ENCODE results near the gene ARHGAP6. TPM values are rescaled to one million over a fixed set of nuclear protein-coding genes. Genes with fewer than 3 reads are reported as not detected.
"Not testable (repeated sequence)": the region's sequence is repeated elsewhere in the genome, so short reads cannot be mapped to it uniquely, and the experiment has no call there.

The ARHGAP6 gene
- total RNA-seq, 3 donors from 2014 or later, result 10.1 to 32.6 (median 14.7) TPM

- no peaks in the 10 kb centered on the region for H3K9me3 ChIP-seq
- H3K27me3 ChIP-seq, result peaks cover 0 to 13% of the 10 kb centered on the region in 2 donors
- H3K4me3 ChIP-seq, result no peak overlapping the region
- no peak for DNase-seq (ENCODE audit: low spot score in 2 of 2)
- no peaks in the 10 kb centered on the region for H3K36me3 ChIP-seq
- peak overlapping the region in 1 of 2 donors; percentile 4 for H3K27ac ChIP-seq
- intact Hi-C loops (cut with DNase I; ENCODE audit: low total_unique reads), result no loop called here
- no peak for TF ChIP-seq CTCF (IDR thresholded peaks at IDR 0.05)
- no peaks in the 10 kb centered on the region for H3K4me1 ChIP-seq
Measured at GRCh38 chrX:11244636-11245035, 421.1 kb downstream of the ARHGAP6 start.

GRCh38 chrX:11242704-11243103, 423.0 kb downstream of the ARHGAP6 start:
- Histone ChIP-seq H3K9me3 (no peaks in the 10 kb centered on the region), H3K4me1 (no peaks in the 10 kb centered on the region), H3K4me3 (no peak overlapping the region), H3K36me3 (no peaks in the 10 kb centered on the region), H3K27ac (no peak overlapping the region), H3K27me3 (peaks cover 0 to 23% of the 10 kb centered on the region in 2 donors)
- DNase-seq (ENCODE audit: low spot score in 2 of 2), result no peak
- TF ChIP-seq CTCF (IDR thresholded peaks at IDR 0.05), result no peak
- no peak for TF ChIP-seq POLR2AphosphoS5 (IDR thresholded peaks at IDR 0.05)
- TF ChIP-seq POLR2A (IDR thresholded peaks at IDR 0.05), result no peak
- intact Hi-C loops (cut with DNase I; ENCODE audit: low total_unique reads), result no loop called here

- Histone ChIP-seq H3K4me1 (no peaks in the 10 kb centered on the region), H3K4me3 (no peak overlapping the region), H3K27ac (no peak overlapping the region), H3K27me3 (peaks cover 0 to 30% of the 10 kb centered on the region in 2 donors), H3K36me3 (no peaks in the 10 kb centered on the region), H3K9me3 (no peaks in the 10 kb centered on the region)
- intact Hi-C loops (cut with DNase I; ENCODE audit: low total_unique reads), result no loop called here
- TF ChIP-seq CTCF (IDR thresholded peaks at IDR 0.05) (no peak), POLR2AphosphoS5 (IDR thresholded peaks at IDR 0.05) (no peak), POLR2A (IDR thresholded peaks at IDR 0.05) (no peak)
- DNase-seq (ENCODE audit: low spot score in 2 of 2), result no peak
Measured at GRCh38 chrX:11241720-11242119, 424.0 kb downstream of the ARHGAP6 start.

- H3K4me1 ChIP-seq, result no peaks in the 10 kb centered on the region
- no peaks in the 10 kb centered on the region for H3K9me3 ChIP-seq
- no peaks in the 10 kb centered on the region for H3K36me3 ChIP-seq
- peaks cover 0 to 40% of the 10 kb centered on the region in 2 donors for H3K27me3 ChIP-seq
- intact Hi-C loops (cut with DNase I; ENCODE audit: low total_unique reads), result no loop called here
- TF ChIP-seq POLR2A (IDR thresholded peaks at IDR 0.05), result no peak
- TF ChIP-seq POLR2AphosphoS5 (IDR thresholded peaks at IDR 0.05), result no peak
- no peak overlapping the region for H3K4me3 ChIP-seq
- no peak for DNase-seq (ENCODE audit: low spot score in 2 of 2)
- no peak overlapping the region for H3K27ac ChIP-seq
Measured at GRCh38 chrX:11239230-11239629, 426.5 kb downstream of the ARHGAP6 start.

- H3K4me1 ChIP-seq; H3K9me3 ChIP-seq; H3K27ac ChIP-seq; intact Hi-C loops (cut with DNase I; ENCODE audit: low total_unique reads); DNase-seq (ENCODE audit: low spot score in 2 of 2); H3K36me3 ChIP-seq; H3K4me3 ChIP-seq: not testable (repeated sequence)
- peaks cover 0 to 41% of the 10 kb centered on the region in 2 donors for H3K27me3 ChIP-seq
Measured at GRCh38 chrX:11235377-11235776, 430.3 kb downstream of the ARHGAP6 start.

GRCh38 chrX:11215191-11215921, 450.4 kb downstream of the ARHGAP6 start:
- no peak for DNase-seq (ENCODE audit: low spot score in 2 of 2)
- intact Hi-C loops (cut with DNase I; ENCODE audit: low total_unique reads), result no loop called here
- no peak overlapping the region for H3K4me3 ChIP-seq
- H3K36me3 ChIP-seq, result no peaks in the 10 kb centered on the region
- H3K27ac ChIP-seq, result no peak overlapping the region
- no peak for TF ChIP-seq POLR2A (IDR thresholded peaks at IDR 0.05)
- no peaks in the 10 kb centered on the region for H3K4me1 ChIP-seq
- peaks cover 0 to 7% of the 10 kb centered on the region in 2 donors for H3K27me3 ChIP-seq
- peaks cover 22 to 23% of the 10 kb centered on the region in 2 donors for H3K9me3 ChIP-seq
